Neural cell (in vitro differentiated cells): ENCODE results near the gene TTC21A.

Experiments
- CTCF ChIP-seq: fragments of 450-650 bp; IDR thresholded peaks from 2 replicates; pipeline ENCODE4 v1.5.1; 2014; ENCODE audit warnings: antibody characterized with exemption, mild to moderate bottlenecking, moderate library complexity; ENCODE audit not compliant: poor library complexity, severe bottlenecking
- POLR2AphosphoS5 ChIP-seq: IDR thresholded peaks from 2 replicates; pipeline ENCODE4 v1.6.1; 2012

GRCh38 chr3:39127269-39127907, 19.9 kb downstream of the TTC21A start:
- TF ChIP-seq CTCF (no peak), POLR2AphosphoS5 (no peak)
